SK-N-SH (cell line): ENCODE measurements around the gene ASB7. TPM values are rescaled to one million over a fixed set of nuclear protein-coding genes. Genes with fewer than 3 reads are reported as not detected.

Experiments used
- CTCF ChIA-PET: fragments of 300-600, 350-600 bp; formaldehyde crosslinking; extraction: SDS; loops from one replicate; lab custom pipeline; 2021; lab: Yijun Ruan, JAX
- POLR2A ChIA-PET: fragments of 350-600 bp; sonication (Branson Sonifier 250); formaldehyde crosslinking; extraction: SDS; loops from one replicate; lab custom pipeline; 2020; ENCODE audit warnings: antibody characterized with exemption, inconsistent platforms; lab: Yijun Ruan, JAX
- DNase-seq: peaks from one replicate; pipeline ENCODE4 v3.0.0; 2012
- H2AFZ ChIP-seq: fragments of 200-600 bp; sonication (generic); 2 replicates; pipeline ENCODE4 v1.8.1; 2016; ENCODE audit warnings: antibody characterized with exemption, mild to moderate bottlenecking, low read depth
- H3F3A ChIP-seq: fragments of 200-600 bp; sonication (generic); replicated peaks from 2 replicates; pipeline ENCODE3; 2016; ENCODE audit warnings: antibody characterized with exemption, mild to moderate bottlenecking; ENCODE audit not compliant: insufficient read depth
- H3K27ac ChIP-seq, 2 experiments: fragments of 200-500 bp in 1 of 2; fragments of 200-600 bp in 1 of 2; sonication (Bioruptor generic) in 1 of 2; sonication (generic), shearing (Covaris generic) in 1 of 2; 2 replicates each; pipeline versions ENCODE4 v1.5.1 to v1.6.1; 2014 to 2016; ENCODE audit warnings: low read depth in 2 of 2, inconsistent platforms in 1 of 2, low read length in 1 of 2, mild to moderate bottlenecking in 1 of 2, mixed read lengths in 1 of 2
- H3K27me3 ChIP-seq: fragments of 200-600 bp; sonication (generic), shearing (Covaris generic); 2 replicates; pipeline ENCODE4 v1.6.1; 2016; ENCODE audit warnings: mixed run types; ENCODE audit not compliant: insufficient read depth
- H3K36me3 ChIP-seq, 2 experiments: fragments of 200-500 bp in 1 of 2; fragments of 200-600 bp in 1 of 2; sonication (Bioruptor generic) in 1 of 2; sonication (generic) in 1 of 2; replicated peaks in 1 of 2; 2 replicates each; pipeline versions ENCODE3 to v1.5.1; 2014 to 2016; ENCODE audit warnings: low read length in 1 of 2, mild to moderate bottlenecking in 1 of 2; ENCODE audit not compliant: insufficient read depth in 2 of 2, control insufficient read depth in 1 of 2
- H3K4me1 ChIP-seq, 2 experiments: fragments of 200-500 bp in 1 of 2; fragments of 200-600 bp in 1 of 2; sonication (Bioruptor generic) in 1 of 2; sonication (generic), shearing (Covaris generic) in 1 of 2; 2 replicates each; pipeline versions ENCODE4 v1.5.1 to v1.6.1; 2014 to 2016; ENCODE audit warnings: low read depth in 1 of 2, low read length in 1 of 2, mixed run types in 1 of 2; ENCODE audit not compliant: insufficient read depth in 2 of 2, control insufficient read depth in 1 of 2
- H3K4me2 ChIP-seq: fragments of 200-600 bp; sonication (generic), shearing (Covaris generic); 2 replicates; pipeline ENCODE4 v1.6.1; 2017; ENCODE audit warnings: mixed run types
- H3K4me3 ChIP-seq, 2 experiments: fragments of 200-500 bp in 1 of 2; fragments of 200-600 bp in 1 of 2; sonication (Bioruptor generic) in 1 of 2; sonication (generic), shearing (Covaris generic) in 1 of 2; 2 replicates each; pipeline versions ENCODE4 v1.5.1 to v1.8.1; 2014 to 2016; ENCODE audit warnings: low read depth in 2 of 2, inconsistent platforms in 1 of 2, low read length in 1 of 2, mild to moderate bottlenecking in 1 of 2, mixed read lengths in 1 of 2, moderate library complexity in 1 of 2
- H3K79me2 ChIP-seq: fragments of 200-600 bp; sonication (generic); 2 replicates; pipeline ENCODE4 v1.8.1; 2017; ENCODE audit warnings: mild to moderate bottlenecking; ENCODE audit not compliant: insufficient read depth
- H3K9ac ChIP-seq: fragments of 200-600 bp; sonication (generic); 2 replicates; pipeline ENCODE4 v1.6.1; 2017; ENCODE audit warnings: mixed run types
- H3K9me2 ChIP-seq: fragments of 200-600 bp; sonication (generic); 2 replicates; pipeline ENCODE4 v1.6.1; 2017; ENCODE audit warnings: mixed run types
- H3K9me3 ChIP-seq: fragments of 200-600 bp; sonication (generic); 2 replicates; pipeline ENCODE4 v1.6.1; 2017; ENCODE audit warnings: mixed run types, mild to moderate bottlenecking, moderate library complexity
- H4K20me1 ChIP-seq: fragments of 200-600 bp; sonication (generic); 2 replicates; pipeline ENCODE4 v1.6.1; 2017; ENCODE audit warnings: mild to moderate bottlenecking, mixed run types; ENCODE audit not compliant: insufficient read depth
- CHD2 ChIP-seq: fragments of 150-350 bp; IDR thresholded peaks from 2 replicates; pipeline ENCODE4 v1.6.1; 2018; ENCODE audit warnings: low read length; ENCODE audit not compliant: partially characterized antibody
- CTCF ChIP-seq: fragments of 200-600 bp; sonication (generic); IDR thresholded peaks from 2 replicates; pipeline ENCODE4 v1.6.1; 2017; ENCODE audit warnings: antibody characterized with exemption, mild to moderate bottlenecking, moderate library complexity
- ELF1 ChIP-seq: IDR thresholded peaks from 2 replicates; pipeline ENCODE4 v1.4.0; 2012
- EP300 ChIP-seq, 2 experiments: IDR thresholded peaks; 2 replicates each; pipeline versions ENCODE4 v1.4.0 to v1.6.1; 2012; ENCODE audit warnings: borderline replicate concordance in 1 of 2, low read depth in 1 of 2, low read length in 1 of 2
- EZH2phosphoT487 ChIP-seq: fragments of 200-600 bp; sonication (generic); IDR thresholded peaks from 2 replicates; pipeline ENCODE4 v1.6.1; 2017; ENCODE audit warnings: low read depth, mixed run types, mild to moderate bottlenecking, antibody characterized with exemption, moderate library complexity, borderline replicate concordance
- FOSL2 ChIP-seq: IDR thresholded peaks from 2 replicates; pipeline ENCODE4 v1.4.0; 2012; ENCODE audit warnings: low read depth, mild to moderate bottlenecking, moderate library complexity, borderline replicate concordance
- FOXJ3 ChIP-seq: sonication (generic); formaldehyde crosslinking; IDR thresholded peaks from 2 replicates; pipeline ENCODE4 v1.5.1; 2020; ENCODE audit warnings: mild to moderate bottlenecking, missing genetic modification reagents
- GABPA ChIP-seq: IDR thresholded peaks from 2 replicates; pipeline ENCODE4 v1.4.0; 2012; ENCODE audit warnings: low read depth, mild to moderate bottlenecking
- JUND ChIP-seq: IDR thresholded peaks from 2 replicates; pipeline ENCODE4 v1.4.0; 2012
- NRF1 ChIP-seq: IDR thresholded peaks from 2 replicates; pipeline ENCODE4 v1.6.1; 2012; ENCODE audit warnings: low read depth, mild to moderate bottlenecking, low read length
- POLR2AphosphoS5 ChIP-seq: IDR thresholded peaks from 2 replicates; pipeline ENCODE4 v1.6.1; 2012; ENCODE audit warnings: low read depth, low read length
- RAD21 ChIP-seq: IDR thresholded peaks from 2 replicates; pipeline ENCODE4 v1.6.1; 2012; ENCODE audit warnings: mild to moderate bottlenecking, low read length
- RCOR1 ChIP-seq: fragments of 150-350 bp; IDR thresholded peaks from 2 replicates; pipeline ENCODE4 v1.6.1; 2017; ENCODE audit warnings: antibody characterized with exemption, low read length
- REST ChIP-seq: IDR thresholded peaks from 2 replicates; pipeline ENCODE4 v1.6.1; 2012; ENCODE audit warnings: mild to moderate bottlenecking, low read depth, low read length, moderate library complexity
- RFX5 ChIP-seq: IDR thresholded peaks from 2 replicates; pipeline ENCODE4 v1.6.1; 2012; ENCODE audit warnings: mild to moderate bottlenecking, improper control_type of control experiment, low read length
- RXRA ChIP-seq: IDR thresholded peaks from 2 replicates; pipeline ENCODE4 v1.4.0; 2012; ENCODE audit warnings: low read depth, mild to moderate bottlenecking, borderline replicate concordance
- SMC3 ChIP-seq: IDR thresholded peaks from 2 replicates; pipeline ENCODE4 v1.6.1; 2012; ENCODE audit warnings: low read depth, low read length, improper control_type of control experiment
- TAF1 ChIP-seq: IDR thresholded peaks from 2 replicates; pipeline ENCODE4 v1.6.1; 2012; ENCODE audit warnings: low read depth, mild to moderate bottlenecking, low read length, moderate library complexity, borderline replicate concordance
- TCF12 ChIP-seq: IDR thresholded peaks from 2 replicates; pipeline ENCODE4 v1.4.0; 2012
- YY1 ChIP-seq: IDR thresholded peaks from 2 replicates; pipeline ENCODE4 v1.4.0; 2012; ENCODE audit warnings: low read depth, mild to moderate bottlenecking
- WGBS: methylation state at CpG from one replicate; pipeline ENCODE4 v1.1.6; 2017; ENCODE audit warnings: low lambda C conversion rate; 5-methylcytosine and 5-hydroxymethylcytosine counted together
- polyA plus RNA-seq, 3 experiments: library from polyadenylated mRNA; depleted of rRNA; stranded (reverse); fragments of >200 nt; gene quantifications; 2 replicates each; pipeline ENCODE4 v1.2.3, GENCODE V29; 2012
- TF ChIP-seq, protein P1 (sequence below): fragments of 150-350 bp; IDR thresholded peaks from 2 replicates; pipeline ENCODE4 v1.6.1; 2017; ENCODE audit warnings: antibody characterized with exemption, low read length, low read depth, borderline replicate concordance
- TF ChIP-seq, protein P2 (sequence below): IDR thresholded peaks from 2 replicates; pipeline ENCODE4 v1.4.0; 2012; ENCODE audit warnings: low read depth, borderline replicate concordance

ASB7 gene
- polyA plus RNA-seq, 1 of the 3 experiments (the other 2 are of a cell fraction): 6.1 TPM

DNA sequence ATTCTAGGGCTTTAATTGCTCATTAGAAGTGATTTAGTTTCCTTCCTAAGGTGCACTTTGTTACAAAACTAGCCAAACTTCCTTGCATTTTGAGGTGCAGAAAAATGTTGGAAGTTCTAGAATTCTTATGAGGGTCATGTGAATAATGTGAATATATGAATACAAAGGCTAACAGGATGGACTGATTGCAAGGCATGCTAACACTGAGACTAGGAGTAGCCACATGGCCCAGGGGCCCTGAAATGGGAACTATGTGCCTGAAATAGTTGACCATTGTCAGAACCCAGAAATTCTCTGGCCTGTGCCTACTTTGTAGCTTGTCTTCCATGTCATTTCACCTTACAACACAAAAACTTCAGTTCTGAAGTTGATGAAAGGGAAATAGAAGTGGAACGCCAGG lies 10.8 kb downstream of the ASB7 start (continued):
- TF ChIP-seq, protein P1, sequence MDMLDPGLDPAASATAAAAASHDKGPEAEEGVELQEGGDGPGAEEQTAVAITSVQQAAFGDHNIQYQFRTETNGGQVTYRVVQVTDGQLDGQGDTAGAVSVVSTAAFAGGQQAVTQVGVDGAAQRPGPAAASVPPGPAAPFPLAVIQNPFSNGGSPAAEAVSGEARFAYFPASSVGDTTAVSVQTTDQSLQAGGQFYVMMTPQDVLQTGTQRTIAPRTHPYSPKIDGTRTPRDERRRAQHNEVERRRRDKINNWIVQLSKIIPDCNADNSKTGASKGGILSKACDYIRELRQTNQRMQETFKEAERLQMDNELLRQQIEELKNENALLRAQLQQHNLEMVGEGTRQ: no peak
- TF ChIP-seq POLR2AphosphoS5: no peak
- TF ChIP-seq CTCF: no peak
- TF ChIP-seq ELF1: no peak
- TF ChIP-seq FOSL2: no peak
- TF ChIP-seq SMC3: no peak
- TF ChIP-seq GABPA: no peak
- TF ChIP-seq FOXJ3 (CRISPR knock-in tag): no peak

GRCh38 chr15:100614336-100614735 lies 11.9 kb downstream of the ASB7 start:
- Histone ChIP-seq H3K9me3 (no peaks in the 10 kb centered on the region), H3K79me2 (no peaks in the 10 kb centered on the region), H3K4me1 (no peaks in the 10 kb centered on the region), H3K27ac (no peak overlapping the region), H3K9me2 (no peaks in the 10 kb centered on the region), H3K27me3 (no peaks in the 10 kb centered on the region), H4K20me1 (no peaks in the 10 kb centered on the region), H3K9ac (no peak overlapping the region), H3K4me3 (no peak overlapping the region), H2AFZ (no peak overlapping the region), H3F3A (no peaks in the 10 kb centered on the region), H3K4me2 (no peak overlapping the region), H3K36me3 (peaks cover 45 to 49% of the 10 kb centered on the region in 2 experiments)
- ChIA-PET POLR2A (no interaction called here), CTCF (interaction anchor here (1.5 to 3.2 kb wide), 2 partner anchors 394 to 402 kb away, joined by 3 to 20 read pairs; no protein-coding TSS in a partner anchor)
- DNase-seq: no peak
- 100% methylated on average over 2 of the region's 2 CpGs for WGBS
- TF ChIP-seq POLR2AphosphoS5 (no peak), TCF12 (no peak), RCOR1 (no peak), RFX5 (no peak), GABPA (no peak), TAF1 (no peak), RAD21 (no peak), FOXJ3 (CRISPR knock-in tag) (no peak), CHD2 (no peak), FOSL2 (no peak), NRF1 (no peak), JUND (no peak), EP300 (IDR thresholded peaks at IDR 0.05; ENCODE audit: borderline replicate concordance in 1 of 2, low read depth in 1 of 2, low read length in 1 of 2) (no peak), REST (no peak), EZH2phosphoT487 (no peak), RXRA (no peak), YY1 (no peak)
- TF ChIP-seq, protein P2, sequence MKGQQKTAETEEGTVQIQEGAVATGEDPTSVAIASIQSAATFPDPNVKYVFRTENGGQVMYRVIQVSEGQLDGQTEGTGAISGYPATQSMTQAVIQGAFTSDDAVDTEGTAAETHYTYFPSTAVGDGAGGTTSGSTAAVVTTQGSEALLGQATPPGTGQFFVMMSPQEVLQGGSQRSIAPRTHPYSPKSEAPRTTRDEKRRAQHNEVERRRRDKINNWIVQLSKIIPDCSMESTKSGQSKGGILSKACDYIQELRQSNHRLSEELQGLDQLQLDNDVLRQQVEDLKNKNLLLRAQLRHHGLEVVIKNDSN: no peak
- TF ChIP-seq, protein P1: no peak
